Thymus (tissue), 14 donors: ENCODE data around the gene PLCB3. TPM values are rescaled to one million over a fixed set of nuclear protein-coding genes. Genes with fewer than 3 reads are reported as not detected.
A peak's percentile ranks its signal among the peaks of the same experiment; 100 is the strongest.

ENCODE experiments used
- DNase-seq, 9 donors: peaks; one replicate each; pipeline ENCODE4 v3.0.0-alpha.2; 2013; ENCODE audit warnings: low spot score in 9 of 9, low read depth in 6 of 9, missing footprints in 1 of 9
- H3K27ac ChIP-seq, 2 donors: one replicate each; pipeline ENCODE4 v1.5.1; 2013; ENCODE audit warnings: control low read depth in 1 of 2, low read depth in 1 of 2, low read length in 1 of 2, mild to moderate bottlenecking in 1 of 2, moderate library complexity in 1 of 2
- H3K27me3 ChIP-seq, 2 donors: one replicate each; pipeline ENCODE4 v1.5.1; 2013; ENCODE audit warnings: low read length in 1 of 2; ENCODE audit not compliant: control insufficient read depth in 2 of 2, insufficient read depth in 1 of 2
- H3K36me3 ChIP-seq, 2 donors: one replicate each; pipeline ENCODE4 v1.5.1; 2013; ENCODE audit warnings: low read length in 1 of 2, mild to moderate bottlenecking in 1 of 2, moderate library complexity in 1 of 2; ENCODE audit not compliant: control insufficient read depth in 2 of 2, insufficient read depth in 2 of 2
- H3K4me1 ChIP-seq, 2 donors: one replicate each; pipeline ENCODE4 v1.5.1; 2013; ENCODE audit warnings: low read length in 2 of 2; ENCODE audit not compliant: control insufficient read depth in 2 of 2, insufficient read depth in 2 of 2
- H3K4me3 ChIP-seq, 2 donors: one replicate each; pipeline ENCODE4 v1.5.1; 2013; ENCODE audit warnings: low read length in 2 of 2, control low read depth in 1 of 2, mild to moderate bottlenecking in 1 of 2
- H3K9me3 ChIP-seq, 2 donors: one replicate each; pipeline ENCODE4 v1.5.1; 2013; ENCODE audit warnings: low read length in 1 of 2, mild to moderate bottlenecking in 1 of 2; ENCODE audit not compliant: control insufficient read depth in 2 of 2, insufficient read depth in 1 of 2
- WGBS: extraction: QIAGEN DNeasy Blood & Tissue Kit; methylation state at CpG from one replicate; pipeline ENCODE4 v1.1.7; 2013; 5-methylcytosine and 5-hydroxymethylcytosine counted together
- long read RNA-seq, 10 donors: transcript quantifications; one replicate each; lab custom pipeline, GENCODE V29; 2026
- polyA plus RNA-seq: library from polyadenylated mRNA; stranded (reverse); fragments of 200-250 nt; gene quantifications from one replicate; pipeline ENCODE4 v1.2.3, GENCODE V29; 2013
- total RNA-seq: library from RNA; stranded (reverse); fragments of 120-200 nt; gene quantifications from one replicate; pipeline ENCODE4 v1.2.4, GENCODE V29; 2013
- donor health status: healthy.

PLCB3 gene
- total RNA-seq (5.8 TPM), polyA plus RNA-seq (7.3 TPM)
- long read RNA-seq, donor 1 = 0 reads
- long read RNA-seq, donor 2 = 0 reads
- long read RNA-seq, donor 3 = 0 reads
- long read RNA-seq, donor 4, full-length matches to known transcripts = 1 of 1 reads
- long read RNA-seq, donor 4, partial matches to known transcripts = 0 of 1 reads
- long read RNA-seq, donor 4, other reads (novel, unspliced or antisense) = 0 of 1 reads
- long read RNA-seq, donor 5 = 0 reads
- long read RNA-seq, donor 6 = 0 reads
- long read RNA-seq, donor 7 = 0 reads
- long read RNA-seq, donor 8 = 0 reads
- long read RNA-seq, donor 9 = 0 reads
- long read RNA-seq, donor 10 = 0 reads

- DNase-seq = peak in 2 of 9 donors; percentile 54 to 58
- Histone ChIP-seq H3K27me3 (peaks cover 4 to 34% of the 10 kb centered on the region in 2 donors), H3K36me3 (peaks cover 12 to 18% of the 10 kb centered on the region in 2 donors), H3K27ac (no peak within 1 kb of the TSS), H3K9me3 (peaks cover 0 to 8% of the 10 kb centered on the region in 2 donors), H3K4me3 (peak within 1 kb of the TSS; percentile 52 to 77), H3K4me1 (peaks cover 18 to 49% of the 10 kb centered on the region in 2 donors)
- under 1% methylated on average over 75 of the region's 75 CpGs for WGBS
These were observed at the start of gene PLCB3 for GRCh38 chr11:64251016-64251752. Gene PLCB3, plus strand, starts transcription at chr11:64251530. Its CDS starts 120 bp downstream, at chr11:64251650.

GRCh38 chr11:64201543-64201942 lies 49.8 kb upstream of the PLCB3 start:
- H3K27me3 ChIP-seq = no peaks in the 10 kb centered on the region
- no peak overlapping the region for H3K4me3 ChIP-seq
- H3K36me3 ChIP-seq = peaks cover 71 to 83% of the 10 kb centered on the region in 2 donors
- H3K27ac ChIP-seq = no peak overlapping the region
- H3K4me1 ChIP-seq = peaks cover 8 to 26% of the 10 kb centered on the region in 2 donors
- WGBS = 95% methylated on average over 3 of the region's 3 CpGs
- no peak for DNase-seq
- peaks cover 0 to 6% of the 10 kb centered on the region in 2 donors for H3K9me3 ChIP-seq

GRCh38 chr11:64202992-64203391 lies 48.3 kb upstream of the PLCB3 start:
- Histone ChIP-seq H3K4me1 (peaks cover 8 to 39% of the 10 kb centered on the region in 2 donors), H3K9me3 (peaks cover 0 to 6% of the 10 kb centered on the region in 2 donors), H3K36me3 (peaks cover 56 to 69% of the 10 kb centered on the region in 2 donors), H3K4me3 (no peak overlapping the region), H3K27me3 (no peaks in the 10 kb centered on the region), H3K27ac (no peak overlapping the region)
- no peak for DNase-seq
- 99% methylated on average over 9 of the region's 9 CpGs for WGBS

GRCh38 chr11:64203421-64204079 lies 47.8 kb upstream of the PLCB3 start:
- H3K27me3 ChIP-seq = no peaks in the 10 kb centered on the region
- H3K4me1 ChIP-seq = peaks cover 12 to 45% of the 10 kb centered on the region in 2 donors
- peaks cover 52 to 69% of the 10 kb centered on the region in 2 donors for H3K36me3 ChIP-seq
- WGBS = 96% methylated on average over 27 of the region's 27 CpGs
- DNase-seq = no peak
- H3K9me3 ChIP-seq = peaks cover 0 to 6% of the 10 kb centered on the region in 2 donors
- H3K27ac ChIP-seq = no peak overlapping the region
- no peak overlapping the region for H3K4me3 ChIP-seq

- DNase-seq = no peak
- H3K9me3 ChIP-seq = peaks cover 0 to 6% of the 10 kb centered on the region in 2 donors
- H3K27ac ChIP-seq = no peak overlapping the region
- H3K36me3 ChIP-seq = peaks cover 50 to 69% of the 10 kb centered on the region in 2 donors
- H3K27me3 ChIP-seq = no peaks in the 10 kb centered on the region
- peaks cover 12 to 50% of the 10 kb centered on the region in 2 donors for H3K4me1 ChIP-seq
- 94% methylated on average over 16 of the region's 16 CpGs for WGBS
- H3K4me3 ChIP-seq = no peak overlapping the region
These were observed 47.3 kb upstream of the PLCB3 start for GRCh38 chr11:64204080-64204440.

GRCh38 chr11:64204464-64204989 lies 46.8 kb upstream of the PLCB3 start:
- H3K36me3 ChIP-seq = peaks cover 54 to 73% of the 10 kb centered on the region in 2 donors
- DNase-seq = peak in 5 of 9 donors; percentile 78 to 93 (median 83)
- H3K9me3 ChIP-seq = peaks cover 0 to 6% of the 10 kb centered on the region in 2 donors
- peak overlapping the region in 1 of 2 donors; percentile 17 for H3K27ac ChIP-seq
- 44% methylated on average over 7 of the region's 7 CpGs for WGBS
- no peaks in the 10 kb centered on the region for H3K27me3 ChIP-seq
- H3K4me1 ChIP-seq = peaks cover 12 to 52% of the 10 kb centered on the region in 2 donors
- H3K4me3 ChIP-seq = no peak overlapping the region

GRCh38 chr11:64206457-64207255 lies 44.7 kb upstream of the PLCB3 start, which contains the start of gene FERMT3:
Gene FERMT3, plus strand, starts transcription at chr11:64206721. Its CDS starts 644 bp downstream, at chr11:64207365.
- peak in 4 of 9 donors; percentile 83 to 94 (median 86) for DNase-seq
- Histone ChIP-seq H3K27ac (peak within 1 kb of the TSS; percentile 86 to 96), H3K4me1 (peaks cover 12 to 52% of the 10 kb centered on the region in 2 donors), H3K4me3 (peak within 1 kb of the TSS; percentile 70 to 98), H3K27me3 (no peaks in the 10 kb centered on the region), H3K36me3 (peaks cover 53 to 73% of the 10 kb centered on the region in 2 donors), H3K9me3 (peaks cover 0 to 6% of the 10 kb centered on the region in 2 donors)
- WGBS = 10% methylated on average over 27 of the region's 27 CpGs
